SJSA1 (cell line): ENCODE data around the gene POLDIP2. TPM values are rescaled to one million over a fixed set of nuclear protein-coding genes. Genes with fewer than 3 reads are reported as not detected.

ENCODE experiments used
- DNase-seq, 2 experiments: peaks; one replicate each; pipeline ENCODE4 v3.0.0-alpha.2; 2015 to 2020; ENCODE audit warnings: low spot score in 2 of 2, low read depth in 1 of 2
- H3K27ac ChIP-seq: fragments of 250-450 bp; sonication (Bioruptor Pico); 2 replicates; pipeline ENCODE4 v1.5.1; 2020; ENCODE audit warnings: mild to moderate bottlenecking, moderate library complexity
- H3K27me3 ChIP-seq: fragments of 250-450 bp; sonication (Bioruptor Pico); replicated peaks from 2 replicates; pipeline ENCODE4 v1.5.1; 2020; ENCODE audit warnings: mild to moderate bottlenecking, moderate library complexity
- H3K36me3 ChIP-seq: fragments of 250-450 bp; sonication (Bioruptor Pico); 2 replicates; pipeline ENCODE4 v1.5.1; 2020; ENCODE audit warnings: mild to moderate bottlenecking
- H3K4me1 ChIP-seq: fragments of 250-450 bp; sonication (Bioruptor Pico); replicated peaks from 2 replicates; pipeline ENCODE4 v1.6.1; 2021; ENCODE audit warnings: mild to moderate bottlenecking
- H3K4me3 ChIP-seq: fragments of 250-450 bp; sonication (Bioruptor Pico); 2 replicates; pipeline ENCODE4 v1.5.1; 2020; ENCODE audit warnings: mild to moderate bottlenecking
- H3K9me3 ChIP-seq: fragments of 250-450 bp; sonication (Bioruptor Pico); replicated peaks from 2 replicates; pipeline ENCODE4 v1.5.1; 2020; ENCODE audit warnings: mild to moderate bottlenecking
- total RNA-seq: library from RNA; depleted of rRNA; stranded (reverse); fragments of >200 nt; shearing (Covaris generic); gene quantifications from 2 replicates; pipeline ENCODE4 v1.2.3, GENCODE V29; 2014

The POLDIP2 gene
- total RNA-seq, 1 experiment from 2014 or later, result 110 TPM

DNA sequence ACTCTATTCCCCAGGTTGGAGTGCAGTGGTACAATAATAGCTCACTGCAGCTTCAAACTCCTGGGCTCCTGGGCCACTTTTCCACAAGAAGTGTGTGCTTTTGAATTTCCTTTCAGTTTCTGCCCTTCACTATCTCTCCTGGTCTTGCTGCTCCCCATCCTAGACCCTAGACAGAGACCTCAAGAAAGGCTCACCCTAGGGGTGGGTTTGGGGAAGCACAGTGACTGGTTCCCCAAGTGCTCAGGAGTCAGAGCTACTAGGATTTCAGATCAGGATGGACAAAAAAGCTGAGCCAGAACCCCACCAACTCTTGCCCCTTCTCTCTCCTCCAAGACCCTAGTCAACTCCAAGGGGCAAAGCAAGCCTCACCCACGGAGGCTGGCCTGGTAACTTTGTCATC is 9.3 kb upstream of the POLDIP2 start:
- no peak overlapping the region for H3K27ac ChIP-seq
- peaks cover 6% of the 10 kb centered on the region for H3K36me3 ChIP-seq
- no peaks in the 10 kb centered on the region for H3K27me3 ChIP-seq
- DNase-seq, result no peak
- no peaks in the 10 kb centered on the region for H3K9me3 ChIP-seq
- H3K4me3 ChIP-seq, result no peak overlapping the region
- H3K4me1 ChIP-seq, result peaks cover 6% of the 10 kb centered on the region

- DNase-seq, result no peak
- H3K27me3 ChIP-seq, result no peaks in the 10 kb centered on the region
- H3K4me3 ChIP-seq, result no peak overlapping the region
- H3K9me3 ChIP-seq, result no peaks in the 10 kb centered on the region
- H3K27ac ChIP-seq, result no peak overlapping the region
- no peaks in the 10 kb centered on the region for H3K4me1 ChIP-seq
- peaks cover 17% of the 10 kb centered on the region for H3K36me3 ChIP-seq
Measured at GRCh38 chr17:28365487-28365886, 8.2 kb upstream of the POLDIP2 start.

GRCh38 chr17:28364665-28365363 is 7.5 kb upstream of the POLDIP2 start, which contains the start of gene SEBOX:
TSS of gene SEBOX (minus strand) at chr17:28365199. CDS start at chr17:28365151, 48 bp downstream.
- no peak for DNase-seq
- Histone ChIP-seq H3K9me3 (no peaks in the 10 kb centered on the region), H3K36me3 (peaks cover 24% of the 10 kb centered on the region), H3K27ac (no peak within 1 kb of the TSS), H3K27me3 (no peaks in the 10 kb centered on the region), H3K4me1 (no peaks in the 10 kb centered on the region), H3K4me3 (no peak within 1 kb of the TSS)

- H3K27ac ChIP-seq, result no peak overlapping the region
- no peak overlapping the region for H3K4me3 ChIP-seq
- peaks cover 32% of the 10 kb centered on the region for H3K36me3 ChIP-seq
- H3K27me3 ChIP-seq, result no peaks in the 10 kb centered on the region
- H3K4me1 ChIP-seq, result no peaks in the 10 kb centered on the region
- H3K9me3 ChIP-seq, result no peaks in the 10 kb centered on the region
- DNase-seq, result no peak
Measured at GRCh38 chr17:28363776-28364650, 6.7 kb upstream of the POLDIP2 start.

DNA sequence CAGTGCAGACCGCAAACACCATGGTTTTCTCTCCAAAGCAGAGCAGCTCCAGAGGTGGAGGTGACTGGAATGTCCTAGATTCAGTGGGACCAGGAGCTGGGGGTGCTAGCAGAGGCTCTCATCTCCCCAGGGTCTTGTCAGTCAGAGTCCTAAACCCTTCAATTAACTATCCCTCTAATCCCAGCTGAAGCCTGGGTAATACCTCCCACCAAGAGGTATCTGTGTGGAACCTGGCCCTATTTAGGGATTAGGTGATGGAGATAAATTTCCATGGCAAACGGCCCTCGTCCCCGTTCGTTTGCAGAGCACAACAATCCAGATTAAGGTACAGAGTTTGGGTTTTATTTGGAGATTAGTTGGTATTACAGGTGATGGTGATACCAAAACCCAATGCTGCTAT is 5.9 kb upstream of the POLDIP2 start:
- Histone ChIP-seq H3K36me3 (peaks cover 34% of the 10 kb centered on the region), H3K9me3 (no peaks in the 10 kb centered on the region), H3K4me3 (no peak overlapping the region), H3K27ac (no peak overlapping the region), H3K27me3 (no peaks in the 10 kb centered on the region), H3K4me1 (peaks cover 3% of the 10 kb centered on the region; the same call in 1 of the 2 replicates)
- DNase-seq, result no peak

DNA sequence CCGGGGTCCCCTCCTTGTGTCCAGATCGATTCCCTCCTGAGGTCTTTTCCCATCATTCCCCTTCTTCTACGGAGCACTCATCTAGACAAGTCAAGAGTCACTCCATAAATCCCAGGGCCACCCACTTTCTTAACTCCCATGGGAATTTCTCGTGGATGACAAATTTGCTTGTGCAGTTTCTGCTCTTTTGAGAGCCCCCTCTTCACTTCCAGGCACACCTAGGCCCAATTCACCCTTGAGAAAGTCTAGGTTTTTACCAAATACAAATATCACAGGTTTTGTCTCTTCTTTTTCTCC is 522 bp upstream of the POLDIP2 start:
- DNase-seq, result no peak
- Histone ChIP-seq H3K27ac (peak overlapping the region; percentile 73), H3K4me3 (peak overlapping the region; percentile 95), H3K4me1 (peaks cover 13% of the 10 kb centered on the region), H3K36me3 (peaks cover 74% of the 10 kb centered on the region), H3K27me3 (no peaks in the 10 kb centered on the region), H3K9me3 (no peaks in the 10 kb centered on the region)

- Histone ChIP-seq H3K9me3 (no peaks in the 10 kb centered on the region), H3K27me3 (no peaks in the 10 kb centered on the region), H3K36me3 (peaks cover 93% of the 10 kb centered on the region), H3K4me3 (no peak overlapping the region), H3K4me1 (peaks cover 15% of the 10 kb centered on the region), H3K27ac (no peak overlapping the region)
- DNase-seq, result no peak
Measured at GRCh38 chr17:28350271-28350670, 7.1 kb downstream of the POLDIP2 start.

GRCh38 chr17:28348979-28349378 is 8.3 kb downstream of the POLDIP2 start:
- Histone ChIP-seq H3K4me3 (no peak overlapping the region), H3K9me3 (no peaks in the 10 kb centered on the region), H3K27me3 (no peaks in the 10 kb centered on the region), H3K27ac (no peak overlapping the region), H3K36me3 (peaks cover 92% of the 10 kb centered on the region), H3K4me1 (peaks cover 15% of the 10 kb centered on the region)
- DNase-seq, result no peak

GRCh38 chr17:28347261-28347891 is 10.0 kb downstream of the POLDIP2 start:
- DNase-seq, result peak; percentile 24 to 59
- Histone ChIP-seq H3K36me3 (peaks cover 90% of the 10 kb centered on the region), H3K4me3 (no peak overlapping the region)

DNA sequence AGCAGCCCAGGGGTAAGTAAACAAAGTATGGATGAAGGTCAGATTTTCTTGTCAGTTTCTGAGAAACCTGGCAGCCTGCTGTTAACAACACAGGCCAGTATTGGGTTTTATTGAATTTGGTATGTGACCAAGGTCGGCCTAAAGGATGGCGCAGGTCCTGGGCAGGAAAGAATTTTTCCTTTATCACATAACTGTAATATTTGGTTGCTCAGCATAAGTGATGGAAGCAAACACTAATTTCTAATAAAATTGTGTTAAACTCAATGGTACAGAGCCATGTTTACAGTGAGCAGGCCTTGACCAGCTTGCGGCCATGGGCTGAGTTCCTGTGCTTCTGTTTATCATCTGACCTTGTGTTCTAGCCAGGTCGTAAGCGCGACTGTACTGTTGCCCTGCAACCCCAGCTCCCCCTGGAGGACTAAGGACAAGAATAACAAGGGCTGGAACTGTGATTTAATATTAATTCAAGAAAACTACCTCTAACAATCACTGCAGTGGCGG is 10.5 kb downstream of the POLDIP2 start:
- H3K4me1 ChIP-seq, result peaks cover 15% of the 10 kb centered on the region
- H3K27me3 ChIP-seq, result no peaks in the 10 kb centered on the region
- DNase-seq, result no peak
- peaks cover 93% of the 10 kb centered on the region for H3K36me3 ChIP-seq
- H3K27ac ChIP-seq, result no peak overlapping the region; the same call in 1 of the 2 replicates
- H3K4me3 ChIP-seq, result no peak overlapping the region
- H3K9me3 ChIP-seq, result no peaks in the 10 kb centered on the region

More at GRCh38 chr17:28347261-28347891, 10.0 kb downstream of the POLDIP2 start:
- Histone ChIP-seq H3K4me1 (peaks cover 15% of the 10 kb centered on the region), H3K27ac (peak overlapping the region; percentile 22; the same call in 1 of the 2 replicates), H3K27me3 (no peaks in the 10 kb centered on the region), H3K9me3 (no peaks in the 10 kb centered on the region)

- no peaks in the 10 kb centered on the region for H3K27me3 ChIP-seq
- H3K9me3 ChIP-seq, result no peaks in the 10 kb centered on the region
- H3K27ac ChIP-seq, result no peak overlapping the region
- no peak overlapping the region for H3K4me3 ChIP-seq
- DNase-seq, result no peak
- H3K4me1 ChIP-seq, result peaks cover 15% of the 10 kb centered on the region
- H3K36me3 ChIP-seq, result peaks cover 93% of the 10 kb centered on the region
Measured at GRCh38 chr17:28346199-28346580, 11.1 kb downstream of the POLDIP2 start.

DNA sequence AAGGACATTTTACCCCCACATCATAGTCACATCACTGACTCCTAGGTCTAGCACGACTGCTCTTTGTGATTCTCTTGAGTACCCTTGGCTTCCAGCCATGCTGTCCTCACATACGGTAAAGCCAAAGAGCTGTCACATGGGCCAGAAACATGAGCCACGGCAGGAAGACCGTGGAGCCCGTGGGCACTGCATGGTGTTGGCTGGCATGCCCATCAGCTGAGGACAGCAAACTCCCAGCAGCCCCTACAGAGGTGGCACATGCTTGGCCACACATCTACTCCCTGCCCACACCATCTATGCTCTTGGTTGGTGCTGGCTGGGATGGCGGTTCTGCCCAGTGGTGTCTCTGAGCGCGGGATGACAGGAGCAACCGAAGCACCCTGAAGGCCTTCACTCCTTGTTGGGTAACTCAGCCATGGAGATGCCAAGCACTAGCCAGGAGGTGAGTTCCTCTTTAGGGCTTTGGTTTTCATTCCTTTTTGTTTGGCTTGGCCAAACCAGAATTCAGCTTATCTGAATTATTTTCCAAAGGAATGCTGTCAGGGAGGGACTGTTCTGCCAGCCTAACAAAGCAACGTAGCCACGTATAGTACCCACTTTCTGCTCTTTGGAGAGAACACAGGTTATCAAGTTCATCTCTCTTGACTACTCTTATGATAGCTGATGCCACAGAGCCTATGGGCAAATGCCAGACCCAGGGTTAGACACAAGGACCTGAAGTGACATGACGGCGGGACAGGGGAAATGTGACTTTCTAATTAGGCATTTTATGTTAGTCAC is 11.7 kb downstream of the POLDIP2 start:
- H3K36me3 ChIP-seq, result peaks cover 93% of the 10 kb centered on the region

DNA sequence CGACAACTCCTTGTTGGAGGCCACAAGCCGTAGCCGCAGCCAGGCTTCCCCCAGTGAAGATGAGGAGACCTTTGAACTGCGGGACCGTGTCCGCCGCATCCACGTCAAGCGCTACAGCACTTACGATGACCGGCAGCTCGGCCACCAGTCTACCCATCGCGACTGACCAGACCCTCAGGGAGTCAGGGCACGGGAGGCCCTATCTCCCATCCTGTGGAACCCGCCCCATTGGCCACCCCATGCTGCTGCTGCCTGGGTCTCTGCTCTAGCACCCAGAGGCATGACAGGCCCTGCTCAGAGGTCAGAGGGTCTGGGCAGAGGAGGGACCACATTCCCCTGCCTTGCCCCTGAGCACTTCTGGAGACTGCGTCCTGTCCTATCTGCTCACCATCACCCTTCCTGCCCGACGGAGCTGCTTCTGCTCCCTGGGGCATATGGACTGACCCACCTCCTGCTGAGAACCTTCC is 12.9 kb downstream of the POLDIP2 start:
- peaks cover 15% of the 10 kb centered on the region for H3K4me1 ChIP-seq
- no peak for DNase-seq
- H3K4me3 ChIP-seq, result no peak overlapping the region
- no peaks in the 10 kb centered on the region for H3K27me3 ChIP-seq
- no peaks in the 10 kb centered on the region for H3K9me3 ChIP-seq
- H3K36me3 ChIP-seq, result peaks cover 90% of the 10 kb centered on the region
- H3K27ac ChIP-seq, result no peak overlapping the region

More for the DNA sequence above, 11.7 kb downstream of the POLDIP2 start:
- DNase-seq, result no peak
- Histone ChIP-seq H3K4me1 (peaks cover 15% of the 10 kb centered on the region), H3K4me3 (no peak overlapping the region), H3K27me3 (no peaks in the 10 kb centered on the region), H3K9me3 (no peaks in the 10 kb centered on the region), H3K27ac (no peak overlapping the region)
